Retina (tissue), 1 donor: Measurements from ENCODE around the gene TPSB2.

ENCODE experiments used
- DNase-seq: peaks from one replicate; pipeline ENCODE4 v3.0.0-alpha.2; 2016

The TPSB2 gene

DNA sequence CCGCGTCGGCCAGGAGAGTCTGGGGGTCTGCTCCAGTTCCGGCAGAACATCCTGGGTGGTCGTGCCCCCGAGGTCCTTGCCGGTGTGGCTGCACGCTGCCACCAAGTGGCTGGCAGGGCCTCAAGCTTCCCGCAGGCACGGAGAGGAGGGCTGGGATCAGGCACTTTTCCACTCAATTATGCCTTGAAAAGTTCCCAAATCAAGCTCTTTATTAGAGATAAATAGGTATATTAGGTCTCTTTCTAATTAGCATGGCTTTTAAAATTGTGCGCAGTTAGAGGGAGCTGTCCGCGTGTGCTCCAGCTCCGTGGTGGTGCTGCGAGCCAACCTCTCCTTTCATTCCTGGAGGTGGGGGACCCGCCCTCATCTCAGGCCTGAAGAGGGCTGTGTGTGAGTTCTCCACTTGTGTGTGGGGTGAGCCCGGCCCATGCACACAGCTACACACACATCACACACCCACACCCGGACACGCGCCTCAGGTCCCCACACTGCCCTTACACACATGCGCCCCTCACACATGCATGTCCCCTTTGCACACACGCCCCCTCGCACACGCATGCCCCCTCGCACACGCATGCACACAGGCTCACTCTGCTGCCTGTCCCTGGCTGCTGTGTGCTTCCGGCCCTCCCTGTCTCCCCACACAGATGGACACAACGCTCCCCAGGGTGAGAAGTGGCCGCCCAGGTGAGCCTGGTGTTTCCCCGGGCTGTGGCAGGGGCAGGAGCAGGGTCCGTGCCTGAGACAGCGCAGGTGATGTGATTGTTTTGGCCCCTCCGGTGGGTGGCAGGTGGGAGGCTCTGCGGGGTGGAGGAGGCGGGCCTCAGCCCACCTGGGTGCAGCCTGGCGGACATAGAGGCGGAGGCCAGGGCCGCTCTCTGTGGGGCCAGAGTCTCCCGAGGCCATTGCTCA lies 48.3 kb downstream of the TPSB2 start:
- peak; percentile 63 for DNase-seq

DNA sequence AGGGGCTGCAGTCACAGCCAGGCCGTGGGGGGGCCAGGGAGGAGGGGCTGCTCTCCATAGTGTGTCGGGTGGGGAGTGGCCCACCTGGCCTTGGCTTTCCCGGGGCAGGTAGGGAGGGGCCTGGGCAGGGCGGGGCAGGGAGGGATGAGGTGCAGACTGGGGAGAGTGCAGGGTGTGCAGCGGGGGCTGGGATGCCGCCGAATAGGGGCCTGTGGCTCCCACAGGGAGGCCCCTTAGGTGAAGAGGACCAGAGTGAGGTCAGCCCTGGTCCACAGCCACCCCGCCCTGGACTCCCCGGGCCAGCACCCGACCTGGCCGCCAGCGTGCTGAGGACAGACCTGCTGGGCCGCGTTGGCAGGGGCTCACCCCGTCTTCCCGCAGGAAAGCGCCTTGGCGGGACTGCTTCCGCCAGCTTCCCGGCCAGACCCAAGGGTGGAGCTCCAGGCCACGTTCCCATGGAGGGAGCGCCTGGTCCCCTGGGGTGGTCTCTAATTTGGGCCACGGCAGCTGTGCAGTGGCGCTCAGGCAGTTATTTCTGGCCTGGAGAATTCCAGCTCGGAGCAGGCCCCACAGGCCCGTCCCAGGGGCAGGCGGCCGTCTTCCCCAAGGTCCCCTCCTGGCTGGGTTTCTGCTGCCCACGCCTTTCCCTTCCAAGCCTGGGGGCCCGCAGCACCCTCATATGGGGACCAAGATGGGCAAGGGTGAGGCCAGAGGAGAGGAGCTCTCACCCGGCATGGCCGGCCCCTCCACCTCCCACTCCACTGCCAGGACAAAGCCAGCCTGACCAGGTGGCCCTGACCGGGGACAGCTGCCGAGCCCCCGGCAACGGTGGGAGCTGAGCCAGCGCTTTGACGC lies 49.2 kb downstream of the TPSB2 start:
- peak; percentile 75 for DNase-seq
